Measurements from ENCODE around the gene PGS1.

- no peak for TF ChIP-seq EP300 (IDR thresholded peaks at IDR 0.05)
- TF ChIP-seq CTCF (IDR thresholded peaks at IDR 0.05): no peak
- no peak for TF ChIP-seq POLR2A (IDR thresholded peaks at IDR 0.05)
These were observed 80.4 kb downstream of the PGS1 start for GRCh38 chr17:78458736-78459335.

Measured in stomach (tissue), 4 donors.